K562 (cell line): ENCODE results near the gene PKHD1. TPM values are rescaled to one million over a fixed set of nuclear protein-coding genes. Genes with fewer than 3 reads are reported as not detected.

Experiments used
- ATAC-seq: fragments of 200-7000 bp; cut with Tn5 transposase; 3 replicates; pipeline ENCODE4 v1.9.1; 2020; ENCODE audit warnings: moderate library complexity
- BruUV-seq: library from RNA; stranded (reverse); fragments of 400-500 nt; replicated peaks from 2 replicates; lab custom pipeline; 2021; lab: Mats Ljungman, UMichigan
- CTCF ChIA-PET: fragments of 300-600 bp; formaldehyde crosslinking; extraction: SDS; loops from one replicate; lab custom pipeline; 2021; ENCODE audit warnings: low intra/inter-chr PET ratio; lab: Yijun Ruan, JAX
- POLR2A ChIA-PET: fragments of 300-600, 350-650 bp; sonication (Branson Sonifier 250); formaldehyde crosslinking; extraction: SDS; loops from one replicate; lab custom pipeline; 2021; ENCODE audit warnings: antibody characterized with exemption, inconsistent platforms; lab: Yijun Ruan, JAX
- DNase-seq, 4 experiments: peaks; one replicate each; pipeline versions ENCODE4 v3.0.0 to v3.0.0-alpha.2; 2011 to 2018; ENCODE audit warnings: low spot score in 3 of 4, mixed read lengths in 3 of 4; ENCODE audit errors: extremely low read depth in 1 of 4
- FAIRE-seq: peaks from 2 replicates; lab custom pipeline; 2011; peaks lifted over from hg19 to GRCh38; lab: Jason Lieb, UNC
- H2AFZ ChIP-seq: 2 replicates; pipeline ENCODE4 v1.6.0; 2011; ENCODE audit warnings: low read depth, low read length, control low read depth, inconsistent platforms
- H3K27ac ChIP-seq: fragments of 200-600 bp; 3 replicates; pipeline ENCODE4 v1.8.0; 2011; ENCODE audit warnings: low read depth, mild to moderate bottlenecking, control low read depth, inconsistent platforms, low read length, moderate library complexity, mixed read lengths; ENCODE audit errors: extremely low read depth
- H3K27me3 ChIP-seq, 2 experiments: fragments of 300-600 bp in 1 of 2; 2 replicates in 1 of 2; 3 replicates in 1 of 2; pipeline versions ENCODE4 v1.6.0 to v1.8.0; 2011; ENCODE audit warnings: inconsistent platforms in 2 of 2, low read length in 2 of 2, mild to moderate bottlenecking in 1 of 2, mixed read lengths in 1 of 2, moderate library complexity in 1 of 2; ENCODE audit not compliant: control insufficient read depth in 2 of 2, insufficient read depth in 2 of 2
- H3K36me3 ChIP-seq: fragments of 300-600 bp; 3 replicates; pipeline ENCODE4 v1.8.0; 2011; ENCODE audit warnings: mild to moderate bottlenecking, low read length, inconsistent platforms; ENCODE audit not compliant: control insufficient read depth, insufficient read depth
- H3K4me1 ChIP-seq, 2 experiments: fragments of 200-600 bp in 1 of 2; replicated peaks in 1 of 2; 2 replicates in 1 of 2; 3 replicates in 1 of 2; pipeline versions ENCODE4 v1.5.1 to v1.8.0; 2011; ENCODE audit warnings: inconsistent platforms in 2 of 2, low read length in 2 of 2, mild to moderate bottlenecking in 1 of 2, mixed read lengths in 1 of 2, moderate library complexity in 1 of 2; ENCODE audit not compliant: control insufficient read depth in 2 of 2, insufficient read depth in 2 of 2
- H3K4me2 ChIP-seq: 2 replicates; pipeline ENCODE4 v1.6.1; 2011; ENCODE audit warnings: low read length, control low read depth, inconsistent platforms, mixed read lengths; ENCODE audit not compliant: insufficient read depth
- H3K4me3 ChIP-seq: fragments of 200-600 bp; sonication (generic), shearing (Covaris generic); 2 replicates; pipeline ENCODE4 v1.5.1; 2016; ENCODE audit warnings: control low read depth, inconsistent platforms
- H3K79me2 ChIP-seq: fragments of 200-600 bp; 3 replicates; pipeline ENCODE4 v1.8.0; 2011; ENCODE audit warnings: low read length, inconsistent platforms; ENCODE audit not compliant: control insufficient read depth, insufficient read depth
- H3K9ac ChIP-seq, 2 experiments: 2 replicates each; pipeline versions ENCODE4 v1.6.0 to v1.6.1; 2011; ENCODE audit warnings: low read depth in 2 of 2, low read length in 2 of 2, control low read depth in 1 of 2, inconsistent platforms in 1 of 2, mild to moderate bottlenecking in 1 of 2, mixed read lengths in 1 of 2; ENCODE audit not compliant: insufficient read depth in 1 of 2
- H3K9me1 ChIP-seq: one replicate; pipeline ENCODE4 v1.6.0; 2011; ENCODE audit warnings: inconsistent platforms, mild to moderate bottlenecking, low read length, moderate library complexity; ENCODE audit not compliant: control insufficient read depth, insufficient read depth
- H3K9me3 ChIP-seq: replicated peaks from 2 replicates; pipeline ENCODE4 v1.5.1; 2011; ENCODE audit warnings: low read depth, low read length, inconsistent platforms; ENCODE audit not compliant: control insufficient read depth, insufficient read depth
- H4K20me1 ChIP-seq: replicated peaks from 2 replicates; pipeline ENCODE4 v1.6.1; 2011; ENCODE audit warnings: low read length, inconsistent platforms, mixed read lengths; ENCODE audit not compliant: control insufficient read depth, insufficient read depth
- GATA2 ChIP-seq: sonication (generic); formaldehyde crosslinking; IDR thresholded peaks from 2 replicates; pipeline ENCODE4 v1.4.0; 2020; ENCODE audit warnings: mild to moderate bottlenecking, missing genetic modification reagents
- KDM2B ChIP-seq: fragments of 250-450 bp; sonication (Bioruptor Pico); IDR thresholded peaks from 2 replicates; pipeline ENCODE4 v1.8.0; 2021; ENCODE audit warnings: mild to moderate bottlenecking, moderate library complexity
- MCM7 ChIP-seq, 2 experiments: fragments of 450-650 bp; IDR thresholded peaks; 2 replicates each; pipeline ENCODE4 v1.6.1; 2016 to 2018
- MEF2D ChIP-seq: conservative IDR thresholded peaks from 2 replicates; pipeline ENCODE4 v1.6.1; 2016; ENCODE audit warnings: low read depth, missing genetic modification characterization, missing compliant biosample characterization
- SAP30 ChIP-seq: fragments of 200-600 bp; sonication (generic); IDR thresholded peaks from 2 replicates; pipeline ENCODE4 v1.6.1; 2012; ENCODE audit warnings: borderline replicate concordance, low read depth, mild to moderate bottlenecking, moderate library complexity, low read length, control low read depth, inconsistent platforms; ENCODE audit not compliant: insufficient read depth, poor library complexity, severe bottlenecking
- U2AF1 ChIP-seq: fragments of 200-400 bp; formaldehyde crosslinking; optimal IDR thresholded peaks from 2 replicates; pipeline ENCODE3; 2017; ENCODE audit warnings: mild to moderate bottlenecking, low read depth, low read length, moderate library complexity
- ZNF384 ChIP-seq: IDR thresholded peaks from 2 replicates; pipeline ENCODE4 v1.6.1; 2012; ENCODE audit warnings: low read depth, low read length, improper control_type of control experiment
- ZNF408 ChIP-seq: fragments of 250-450 bp; sonication (Bioruptor Pico); IDR thresholded peaks from 2 replicates; pipeline ENCODE4 v1.4.0; 2020; ENCODE audit warnings: low read depth, mild to moderate bottlenecking, moderate library complexity
- ZNF695 ChIP-seq: fragments of 450-650 bp; formaldehyde crosslinking; IDR thresholded peaks from 2 replicates; pipeline ENCODE4 v1.4.0; 2020; ENCODE audit warnings: mild to moderate bottlenecking, moderate library complexity
- WGBS: fragments of 100-300 bp; shearing (Covaris generic); methylation state at CpG from one replicate; pipeline ENCODE4 v1.1.6; 2016; ENCODE audit warnings: low coverage, mixed read lengths; ENCODE audit not compliant: insufficient coverage; ENCODE audit errors: missing lambda C conversion rate; 5-methylcytosine and 5-hydroxymethylcytosine counted together
- in situ Hi-C: fragments of 300-500 bp; cut with MboI; formaldehyde crosslinking; loops from 4 replicates; pipeline ENCODE4 v1.15.0; 2018; ENCODE audit warnings: inconsistent platforms, mixed read lengths
- intact Hi-C: fragments of 100-400 bp; cut with micrococcal nuclease; formaldehyde crosslinking; loops from 2 replicates; pipeline ENCODE4 v1.14.2; 2022
- polyA plus RNA-seq, 8 experiments: library from polyadenylated mRNA; depleted of rRNA in 4 of 8; stranded (reverse) in 5 of 8; unstranded in 3 of 8; fragments of >200 nt; fragmentation: Nextera tagmentation in 2 of 8; fragmentation: Illumina TruSeq in 1 of 8; extraction: Ambion mirVana in 2 of 8; extraction: Trizol in 1 of 8; gene quantifications; 2 replicates each; pipeline versions ENCODE4 v1.2.1 to v1.2.3, GENCODE V29; 2011 to 2014; ENCODE audit warnings: inconsistent platforms in 1 of 8, missing spikeins in 1 of 8
- total RNA-seq, 7 experiments: library from RNA; depleted of rRNA in 6 of 7; stranded (reverse); fragments of >200 nt in 6 of 7; fragmentation: Illumina TruSeq in 2 of 7; extraction: Trizol in 2 of 7; gene quantifications; 2 replicates each; pipeline versions ENCODE4 v1.2.1 to v1.2.3, GENCODE V29; 2011 to 2021; ENCODE audit warnings: low replicate concordance in 1 of 7
- TF ChIP-seq, protein P1 (sequence below), 2 experiments: fragments of 450-650 bp; IDR thresholded peaks; 2 replicates each; pipeline ENCODE4 v1.6.1; 2016; ENCODE audit warnings: mild to moderate bottlenecking in 2 of 2, borderline replicate concordance in 1 of 2, low read depth in 1 of 2, moderate library complexity in 1 of 2

Gene PKHD1
- total and polyA plus RNA-seq, 9 of the 15 experiments (the other 6 are each of a cell fraction or from before 2014, with no cell fraction given): 0.01 to 0.04 (median 0.01) TPM; not detected in 6

DNA sequence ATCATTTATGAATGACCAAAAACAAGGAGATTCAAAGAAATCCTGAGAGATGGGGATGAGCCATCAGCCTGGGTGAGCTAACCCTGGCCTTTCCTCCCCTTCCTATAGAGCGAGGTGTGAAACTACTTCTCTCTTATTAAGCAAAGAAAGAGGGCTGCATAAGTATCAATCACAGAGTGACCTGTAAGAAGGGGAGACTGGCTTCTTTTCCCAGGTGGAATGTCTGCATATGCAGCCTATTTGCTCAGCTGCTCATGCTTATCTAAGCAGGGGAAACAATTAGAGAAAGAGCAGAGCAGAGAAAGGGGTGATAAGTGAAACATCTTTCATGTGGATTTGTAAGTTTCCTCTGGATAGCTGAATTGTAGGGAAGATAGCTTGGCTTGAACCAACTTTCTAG lies 160.0 kb downstream of the PKHD1 start:
- H3K4me2 ChIP-seq: no peak overlapping the region
- in situ Hi-C loops (no loop called here), intact Hi-C loops (no loop called here)
- POLR2A ChIA-PET: interaction anchor here (0.5 kb wide), 1 partner anchor 33 kb away, joined by 3 read pairs; no protein-coding TSS in a partner anchor
- CTCF ChIA-PET: no interaction called here
- FAIRE-seq (no peak), ATAC-seq (no peak), DNase-seq (no peak)
- no peak overlapping the region for H2AFZ ChIP-seq
- H3K4me3 ChIP-seq: no peak overlapping the region
- no peaks in the 10 kb centered on the region for H3K36me3 ChIP-seq
- H3K9me3 ChIP-seq: no peaks in the 10 kb centered on the region
- TF ChIP-seq GATA2 (CRISPR knock-in tag): no peak
- no peak for TF ChIP-seq SAP30
- no peak for TF ChIP-seq KDM2B (CRISPR knock-in tag)
- TF ChIP-seq MCM7 (IDR thresholded peaks at IDR 0.05): no peak
- TF ChIP-seq, protein P1, sequence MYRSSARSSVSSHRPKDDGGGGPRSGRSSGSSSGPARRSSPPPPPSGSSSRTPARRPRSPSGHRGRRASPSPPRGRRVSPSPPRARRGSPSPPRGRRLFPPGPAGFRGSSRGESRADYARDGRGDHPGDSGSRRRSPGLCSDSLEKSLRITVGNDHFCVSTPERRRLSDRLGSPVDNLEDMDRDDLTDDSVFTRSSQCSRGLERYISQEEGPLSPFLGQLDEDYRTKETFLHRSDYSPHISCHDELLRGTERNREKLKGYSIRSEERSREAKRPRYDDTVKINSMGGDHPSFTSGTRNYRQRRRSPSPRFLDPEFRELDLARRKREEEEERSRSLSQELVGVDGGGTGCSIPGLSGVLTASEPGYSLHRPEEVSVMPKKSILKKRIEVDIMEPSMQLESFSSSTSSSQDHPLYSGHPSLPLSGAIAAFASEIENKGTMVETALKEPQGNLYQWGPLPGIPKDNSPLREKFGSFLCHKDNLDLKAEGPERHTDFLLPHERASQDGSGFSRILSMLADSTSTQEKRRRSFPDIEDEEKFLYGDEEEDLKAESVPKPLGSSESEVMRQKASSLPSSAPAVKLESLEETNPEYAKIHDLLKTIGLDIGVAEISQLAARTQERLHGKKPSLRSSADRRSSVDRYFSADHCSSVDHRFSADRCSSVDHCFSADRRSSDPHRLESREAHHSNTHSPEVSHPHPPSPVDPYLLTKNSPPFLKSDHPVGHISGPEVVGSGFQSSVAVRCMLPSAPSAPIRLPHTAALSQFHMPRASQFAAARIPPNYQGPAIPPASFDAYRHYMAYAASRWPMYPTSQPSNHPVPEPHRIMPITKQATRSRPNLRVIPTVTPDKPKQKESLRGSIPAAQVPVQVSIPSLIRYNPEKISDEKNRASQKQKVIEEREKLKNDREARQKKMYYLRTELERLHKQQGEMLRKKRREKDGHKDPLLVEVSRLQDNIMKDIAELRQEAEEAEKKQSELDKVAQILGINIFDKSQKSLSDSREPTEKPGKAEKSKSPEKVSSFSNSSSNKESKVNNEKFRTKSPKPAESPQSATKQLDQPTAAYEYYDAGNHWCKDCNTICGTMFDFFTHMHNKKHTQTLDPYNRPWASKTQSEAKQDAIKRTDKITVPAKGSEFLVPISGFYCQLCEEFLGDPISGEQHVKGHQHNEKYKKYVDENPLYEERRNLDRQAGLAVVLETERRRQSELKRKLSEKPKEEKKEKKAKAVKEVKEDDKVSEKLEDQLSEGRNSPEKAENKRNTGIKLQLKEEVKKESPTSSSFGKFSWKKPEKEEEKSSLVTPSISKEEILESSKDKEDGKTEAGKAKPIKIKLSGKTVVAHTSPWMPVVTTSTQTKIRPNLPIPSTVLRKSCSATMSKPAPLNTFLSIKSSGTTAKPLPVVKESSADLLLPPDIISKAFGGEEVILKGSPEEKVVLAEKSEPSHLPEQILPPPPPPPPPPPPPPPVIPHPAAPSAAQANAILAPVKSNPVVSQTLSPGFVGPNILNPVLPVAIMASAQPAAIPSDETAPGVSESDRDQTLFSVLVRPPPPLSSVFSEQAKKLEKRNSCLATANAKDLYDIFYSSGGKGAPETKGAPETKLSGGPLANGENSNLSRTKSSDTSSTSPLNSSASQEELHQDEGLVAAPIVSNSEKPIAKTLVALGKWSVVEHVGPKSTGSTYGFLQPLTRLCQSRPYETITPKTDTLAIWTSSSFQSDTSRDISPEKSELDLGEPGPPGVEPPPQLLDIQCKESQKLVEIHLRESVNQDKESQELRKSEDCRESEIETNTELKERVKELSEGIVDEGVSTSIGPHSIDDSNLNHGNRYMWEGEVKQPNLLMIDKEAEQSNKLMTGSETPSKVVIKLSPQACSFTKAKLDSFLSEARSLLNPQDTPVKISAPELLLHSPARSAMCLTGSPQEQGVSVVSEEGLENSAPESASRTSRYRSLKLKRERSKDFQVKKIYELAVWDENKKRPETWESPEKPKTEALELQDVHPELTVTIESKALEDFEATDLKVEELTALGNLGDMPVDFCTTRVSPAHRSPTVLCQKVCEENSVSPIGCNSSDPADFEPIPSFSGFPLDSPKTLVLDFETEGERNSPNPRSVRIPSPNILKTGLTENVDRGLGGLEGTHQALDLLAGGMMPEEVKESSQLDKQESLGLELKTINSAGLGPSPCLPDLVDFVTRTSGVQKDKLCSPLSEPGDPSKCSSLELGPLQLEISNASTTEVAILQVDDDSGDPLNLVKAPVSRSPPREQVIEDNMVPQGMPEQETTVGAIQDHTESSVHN (IDR thresholded peaks at IDR 0.05; ENCODE audit: borderline replicate concordance in 1 of 2, low read depth in 1 of 2): no peak
- no peak for TF ChIP-seq U2AF1
- no peak for TF ChIP-seq ZNF384
- no peak for TF ChIP-seq MEF2D
- no peak for TF ChIP-seq ZNF408 (CRISPR knock-in tag)
- no peak for TF ChIP-seq ZNF695
- H3K9me1 ChIP-seq: no peaks in the 10 kb centered on the region
- WGBS: 0% methylated on average over 1 of the region's 1 CpG
- BruUV-seq: no TSS peak
- H3K79me2 ChIP-seq: no peaks in the 10 kb centered on the region
- no peaks in the 10 kb centered on the region for H3K4me1 ChIP-seq
- H3K27me3 ChIP-seq: no peaks in the 10 kb centered on the region
- H3K9ac ChIP-seq: no peak overlapping the region
- H3K27ac ChIP-seq: no peak overlapping the region
- no peaks in the 10 kb centered on the region for H4K20me1 ChIP-seq
